Measurements from ENCODE around the gene ROM1. TPM values are rescaled to one million over a fixed set of nuclear protein-coding genes. Genes with fewer than 3 reads are reported as not detected.

ROM1 gene
- polyA plus RNA-seq, 2 of the 4 experiments (the other 2 are of a cell fraction): 0.92 to 2.8 TPM

GRCh38 chr11:62645946-62646824, 33.1 kb downstream of the ROM1 start, which contains the start of gene GANAB:
Gene GANAB (minus strand): TSS chr11:62646613. CDS start chr11:62646599, 14 bp downstream.
- DNase-seq (ENCODE audit: low read depth in 1 of 2, low spot score in 1 of 2) (peak; percentile 97 to 99), ATAC-seq (peak; percentile 97 to 99), FAIRE-seq (no peak)
- WGBS (ENCODE audit: missing lambda C conversion rate): 2% methylated on average over 57 of the region's 73 CpGs
- no peaks in the 10 kb centered on the region for H3K9me3 ChIP-seq
- POLR2A ChIA-PET: interaction anchor here (0.6 to 2.0 kb wide), 11 partner anchors 9 to 108 kb away, joined by 3 to 35 read pairs (median 6); partner anchors contain the start of genes B3GAT3, C11orf98, CSKMT and HNRNPUL2
- peak within 1 kb of the TSS; percentile 96 for H3K4me2 ChIP-seq
- peaks cover 11% of the 10 kb centered on the region for H3K4me1 ChIP-seq
- H3K27ac ChIP-seq: peak within 1 kb of the TSS; percentile 94 to 97
- TF ChIP-seq, protein P1, sequence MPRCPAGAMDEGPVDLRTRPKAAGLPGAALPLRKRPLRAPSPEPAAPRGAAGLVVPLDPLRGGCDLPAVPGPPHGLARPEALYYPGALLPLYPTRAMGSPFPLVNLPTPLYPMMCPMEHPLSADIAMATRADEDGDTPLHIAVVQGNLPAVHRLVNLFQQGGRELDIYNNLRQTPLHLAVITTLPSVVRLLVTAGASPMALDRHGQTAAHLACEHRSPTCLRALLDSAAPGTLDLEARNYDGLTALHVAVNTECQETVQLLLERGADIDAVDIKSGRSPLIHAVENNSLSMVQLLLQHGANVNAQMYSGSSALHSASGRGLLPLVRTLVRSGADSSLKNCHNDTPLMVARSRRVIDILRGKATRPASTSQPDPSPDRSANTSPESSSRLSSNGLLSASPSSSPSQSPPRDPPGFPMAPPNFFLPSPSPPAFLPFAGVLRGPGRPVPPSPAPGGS (IDR thresholded peaks at IDR 0.05): peak; percentile 92; the same call in 2 of the 3 replicates
- TF ChIP-seq KDM5A (IDR thresholded peaks at IDR 0.05) (peak; percentile 83), GATA3 (IDR thresholded peaks at IDR 0.05; ENCODE audit: borderline replicate concordance) (peak; percentile 50; the same call in 1 of the 2 replicates), FOSL2 (IDR thresholded peaks at IDR 0.05) (no peak), FOSL2 (CRISPR knock-in tag; IDR thresholded peaks at IDR 0.05) (0 out of 2 replicates have a peak, but pooled peaks have one; percentile 7), HOXB13 (CRISPR knock-in tag; IDR thresholded peaks at IDR 0.05; ENCODE audit: low read depth) (0 out of 2 replicates have a peak, but pooled peaks have one; percentile 14), TP53 (CRISPR knock-in tag; IDR thresholded peaks at IDR 0.05) (no peak), PBX3 (IDR thresholded peaks at IDR 0.05) (peak; percentile 80), MAX (IDR thresholded peaks at IDR 0.05) (peak; percentile 69; the same call in 1 of the 2 replicates), MYC (IDR thresholded peaks at IDR 0.05; ENCODE audit: borderline replicate concordance, low read length) (no peak), JUN (IDR thresholded peaks at IDR 0.05) (peak; percentile 80 to 95), PHF8 (IDR thresholded peaks at IDR 0.05; ENCODE audit: borderline replicate concordance, low read depth) (peak; percentile 85; the same call in 1 of the 2 replicates), CHD4 (IDR thresholded peaks at IDR 0.05; ENCODE audit: borderline replicate concordance) (no peak), ZNF302 (CRISPR knock-in tag; IDR thresholded peaks at IDR 0.05) (no peak), POLR2A (IDR thresholded peaks at IDR 0.05; ENCODE audit: low read length) (peak; percentile 89), RFX5 (IDR thresholded peaks at IDR 0.05) (0 out of 2 replicates have a peak, but pooled peaks have one; percentile 27)
- CTCF ChIA-PET: interaction anchor here (0.7 to 1.6 kb wide), 7 partner anchors 10 to 266 kb away, joined by 3 to 6 read pairs (median 3); partner anchors contain the start of genes C11orf98, CSKMT and EML3
- H3K4me3 ChIP-seq: peak within 1 kb of the TSS; percentile 79

DNA sequence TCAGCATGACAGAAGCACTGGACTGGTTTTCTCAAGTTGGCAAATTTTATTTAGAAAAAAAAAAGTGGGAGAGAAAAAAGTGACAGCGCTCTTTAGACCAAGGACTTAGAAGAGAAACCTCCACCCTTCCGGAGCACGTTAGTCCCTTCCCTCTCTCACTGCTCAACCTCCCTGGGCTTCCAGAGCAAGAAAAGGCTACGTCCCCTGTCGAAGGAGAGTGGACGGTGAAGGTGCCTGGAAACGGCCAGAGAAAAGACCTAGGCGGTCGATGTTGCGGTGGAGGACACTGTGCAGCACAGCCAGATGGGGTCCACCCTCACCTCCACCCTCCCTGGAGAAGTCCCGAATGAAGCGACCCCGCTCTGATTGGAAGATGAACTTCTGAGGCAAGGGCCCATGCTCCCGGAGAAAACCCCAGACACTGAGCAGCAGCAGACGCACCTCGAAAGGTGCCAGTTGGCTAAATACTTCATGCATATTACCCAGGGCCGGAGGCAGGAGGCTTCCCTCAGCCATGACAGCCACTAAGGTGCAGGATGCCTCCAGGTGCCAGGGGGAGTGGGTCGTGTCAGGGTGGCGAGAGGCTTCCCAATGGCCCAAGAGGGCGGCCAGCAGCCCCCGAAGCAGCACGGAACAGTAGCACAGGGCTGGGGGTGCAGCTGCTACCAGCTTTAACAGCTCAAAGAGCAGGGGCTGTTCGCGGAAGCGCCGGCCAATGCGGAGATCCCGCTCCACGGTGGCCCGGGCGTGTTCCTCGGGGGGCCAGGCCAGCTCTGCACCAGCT, 34.0 kb downstream of the ROM1 start:
- peak overlapping the region; percentile 56 for H3K4me2 ChIP-seq
- DNase-seq (ENCODE audit: low read depth in 1 of 2, low spot score in 1 of 2) (no peak), FAIRE-seq (no peak), ATAC-seq (peak; percentile 57)
- no peaks in the 10 kb centered on the region for H3K9me3 ChIP-seq
- no peak for TF ChIP-seq EP300 (IDR thresholded peaks at IDR 0.05)
- no peak for TF ChIP-seq ATOH8 (CRISPR knock-in tag; IDR thresholded peaks at IDR 0.05; ENCODE audit: low read depth)
- TF ChIP-seq NR3C1 (IDR thresholded peaks at IDR 0.05): no peak
- TF ChIP-seq RAD21 (conservative IDR thresholded peaks at IDR 0.05 in 1 of 2, IDR thresholded peaks at IDR 0.05 in 1 of 2): no peak
- no peak for TF ChIP-seq HOXA7 (CRISPR knock-in tag; IDR thresholded peaks at IDR 0.05)
- TF ChIP-seq ZC3H11A (IDR thresholded peaks at IDR 0.05): no peak
- CTCF ChIA-PET: interaction anchor here (0.9 to 2.2 kb wide), 8 partner anchors 11 to 222 kb away, joined by 3 to 15 read pairs (median 3); partner anchors contain the start of genes C11orf98, CSKMT, EML3 and ROM1
- 67% methylated on average over 30 of the region's 32 CpGs for WGBS (ENCODE audit: missing lambda C conversion rate)
- no peak overlapping the region for H3K27ac ChIP-seq
- H3K4me1 ChIP-seq: peaks cover 18% of the 10 kb centered on the region
- H3K4me3 ChIP-seq: no peak overlapping the region
- POLR2A ChIA-PET: interaction anchor here (0.6 to 3.2 kb wide), 11 partner anchors 13 to 107 kb away, joined by 3 to 35 read pairs (median 6); partner anchors contain the start of genes B3GAT3, C11orf98, CSKMT and HNRNPUL2
